GM12874 (cell line): ENCODE results near the gene BCAS2.

Source experiments
- CTCF ChIP-seq: IDR thresholded peaks from 2 replicates; pipeline ENCODE4 v1.5.1; 2011; ENCODE audit warnings: low read depth, mild to moderate bottlenecking, control low read depth, low read length, moderate library complexity; ENCODE audit not compliant: insufficient read depth

Gene BCAS2

GRCh38 chr1:114524944-114525343, 56.5 kb downstream of the BCAS2 start:
- TF ChIP-seq CTCF, result no peak

- no peak for TF ChIP-seq CTCF
These were observed 59.2 kb downstream of the BCAS2 start for GRCh38 chr1:114522264-114522575.

- TF ChIP-seq CTCF, result no peak
These were observed 59.8 kb downstream of the BCAS2 start for GRCh38 chr1:114521396-114522263.
